Epithelial cell of proximal tubule (primary cell): ENCODE results near the gene UBA1. TPM values are rescaled to one million over a fixed set of nuclear protein-coding genes. Genes with fewer than 3 reads are reported as not detected.

ENCODE experiments used
- DNase-seq: peaks from one replicate; pipeline ENCODE4 v3.0.0-alpha.2; 2011; ENCODE audit warnings: low read depth
- H3K4me3 ChIP-seq: 2 replicates; pipeline ENCODE4 v1.5.1; 2011; ENCODE audit warnings: low read depth, mild to moderate bottlenecking, low read length
- total RNA-seq: library from RNA; depleted of rRNA; stranded (reverse); fragments of >200 nt; gene quantifications from 2 replicates; pipeline ENCODE4 v1.2.3, GENCODE V29; 2015
- TF ChIP-seq, protein P1 (sequence below): conservative IDR thresholded peaks from 2 replicates; pipeline ENCODE4 v1.5.1; 2012; ENCODE audit warnings: low read depth, mild to moderate bottlenecking, low read length

UBA1 gene
- total RNA-seq, 1 donor from 2014 or later, result 161 TPM

DNA sequence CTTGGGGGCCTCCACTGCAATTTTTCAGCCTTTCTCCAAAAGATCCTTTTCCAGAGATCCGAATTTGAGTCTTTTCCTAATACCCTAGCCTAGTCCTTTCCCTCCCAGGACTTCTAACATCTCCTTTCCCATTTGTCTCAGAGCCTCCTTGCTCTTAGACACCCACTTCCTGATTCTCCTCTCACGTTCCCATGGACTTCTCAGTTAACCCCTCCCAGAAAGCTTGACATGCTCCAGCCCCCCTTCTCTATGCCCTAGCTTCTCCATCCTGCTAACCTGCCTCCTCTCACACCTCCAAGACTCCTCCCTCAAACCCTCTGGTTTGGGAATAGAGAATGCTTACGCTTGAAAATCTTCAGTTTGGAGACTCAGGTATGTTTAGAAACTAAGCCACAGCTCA lies 2.5 kb downstream of the UBA1 start:
- peak overlapping the region; percentile 28 for H3K4me3 ChIP-seq
- TF ChIP-seq, protein P1, sequence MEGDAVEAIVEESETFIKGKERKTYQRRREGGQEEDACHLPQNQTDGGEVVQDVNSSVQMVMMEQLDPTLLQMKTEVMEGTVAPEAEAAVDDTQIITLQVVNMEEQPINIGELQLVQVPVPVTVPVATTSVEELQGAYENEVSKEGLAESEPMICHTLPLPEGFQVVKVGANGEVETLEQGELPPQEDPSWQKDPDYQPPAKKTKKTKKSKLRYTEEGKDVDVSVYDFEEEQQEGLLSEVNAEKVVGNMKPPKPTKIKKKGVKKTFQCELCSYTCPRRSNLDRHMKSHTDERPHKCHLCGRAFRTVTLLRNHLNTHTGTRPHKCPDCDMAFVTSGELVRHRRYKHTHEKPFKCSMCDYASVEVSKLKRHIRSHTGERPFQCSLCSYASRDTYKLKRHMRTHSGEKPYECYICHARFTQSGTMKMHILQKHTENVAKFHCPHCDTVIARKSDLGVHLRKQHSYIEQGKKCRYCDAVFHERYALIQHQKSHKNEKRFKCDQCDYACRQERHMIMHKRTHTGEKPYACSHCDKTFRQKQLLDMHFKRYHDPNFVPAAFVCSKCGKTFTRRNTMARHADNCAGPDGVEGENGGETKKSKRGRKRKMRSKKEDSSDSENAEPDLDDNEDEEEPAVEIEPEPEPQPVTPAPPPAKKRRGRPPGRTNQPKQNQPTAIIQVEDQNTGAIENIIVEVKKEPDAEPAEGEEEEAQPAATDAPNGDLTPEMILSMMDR, result no peak
- DNase-seq, result no peak

DNA sequence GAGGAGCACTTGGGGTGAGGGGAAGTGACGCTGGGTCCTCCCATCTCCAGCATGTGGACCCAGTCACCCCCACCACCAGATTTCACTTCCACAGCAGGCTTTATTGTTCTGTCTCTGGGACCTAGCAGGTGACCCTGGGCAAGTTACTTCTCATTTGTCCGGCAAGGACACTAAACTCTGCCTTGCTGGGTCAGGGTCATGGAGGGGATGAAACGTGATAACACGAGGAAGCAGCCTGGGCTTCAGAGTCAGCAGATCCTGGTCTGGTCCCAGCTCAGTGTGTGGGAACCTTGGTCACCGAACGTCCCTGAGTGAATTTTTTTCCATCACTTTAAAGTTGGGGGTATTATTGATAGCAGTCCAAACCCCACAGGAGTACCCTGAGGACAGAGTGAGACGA lies 3.9 kb downstream of the UBA1 start:
- no peak for DNase-seq

DNA sequence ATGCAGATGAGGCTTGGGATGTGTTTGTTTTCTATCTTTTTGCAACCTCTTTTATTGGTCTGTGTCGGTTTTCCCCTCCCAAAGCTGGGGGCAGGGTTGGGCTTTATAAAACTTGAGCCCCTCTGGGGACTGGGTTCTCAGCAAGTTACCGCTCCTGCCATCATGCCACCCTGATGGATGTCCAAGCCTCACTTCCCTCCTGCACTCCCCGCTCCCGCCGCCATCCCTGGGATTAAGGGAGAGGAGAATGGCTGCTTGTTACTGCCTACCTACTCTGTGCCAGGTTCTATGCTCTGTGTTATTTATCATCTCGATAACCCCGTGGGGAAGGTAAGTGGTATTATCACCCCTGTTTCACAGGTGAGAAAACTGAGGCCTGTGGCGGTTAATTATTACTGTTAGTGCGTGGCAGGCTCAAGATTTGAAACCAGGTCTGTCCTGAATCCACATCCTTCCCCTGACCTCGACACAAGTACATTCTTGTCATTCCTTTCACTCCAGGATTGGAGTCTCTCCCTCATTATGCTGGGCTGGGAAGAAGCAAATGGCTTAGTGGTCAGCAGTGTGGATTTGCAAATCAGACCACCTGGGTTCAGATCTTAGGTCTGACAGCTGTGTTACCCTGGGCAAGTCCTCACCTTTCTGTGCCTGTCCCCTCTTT lies 4.5 kb downstream of the UBA1 start:
- DNase-seq, result no peak
- TF ChIP-seq, protein P1, result no peak
- no peak overlapping the region for H3K4me3 ChIP-seq

More for the DNA sequence above, 3.9 kb downstream of the UBA1 start:
- TF ChIP-seq, protein P1, result no peak
- peak overlapping the region; percentile 8 for H3K4me3 ChIP-seq

DNA sequence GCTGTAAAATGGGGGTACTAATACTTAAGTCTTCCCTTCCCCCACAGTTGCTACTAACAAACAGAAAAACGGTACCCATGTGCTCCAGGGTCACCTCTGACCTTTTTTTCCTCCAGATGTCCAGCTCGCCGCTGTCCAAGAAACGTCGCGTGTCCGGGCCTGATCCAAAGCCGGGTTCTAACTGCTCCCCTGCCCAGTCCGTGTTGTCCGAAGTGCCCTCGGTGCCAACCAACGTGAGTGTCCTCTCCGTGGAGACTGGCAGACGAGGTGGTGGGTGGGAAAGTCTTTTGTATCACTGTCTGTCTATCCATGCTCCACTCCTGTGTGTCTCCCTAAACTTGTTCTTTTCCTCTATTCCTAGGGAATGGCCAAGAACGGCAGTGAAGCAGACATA lies 5.1 kb downstream of the UBA1 start:
- no peak for DNase-seq
- no peak overlapping the region for H3K4me3 ChIP-seq
- TF ChIP-seq, protein P1, result no peak

DNA sequence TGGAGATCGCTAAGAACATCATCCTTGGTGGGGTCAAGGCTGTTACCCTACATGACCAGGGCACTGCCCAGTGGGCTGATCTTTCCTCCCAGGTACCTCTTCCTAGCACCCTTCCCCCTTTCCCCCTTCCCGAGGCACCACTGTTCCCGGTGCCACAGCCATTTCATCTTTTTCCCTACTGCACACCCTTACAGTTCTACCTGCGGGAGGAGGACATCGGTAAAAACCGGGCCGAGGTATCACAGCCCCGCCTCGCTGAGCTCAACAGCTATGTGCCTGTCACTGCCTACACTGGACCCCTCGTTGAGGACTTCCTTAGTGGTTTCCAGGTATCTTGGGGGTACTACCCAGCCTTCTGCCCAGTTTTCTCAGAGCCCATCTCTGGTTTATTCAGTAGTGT lies 5.7 kb downstream of the UBA1 start:
- TF ChIP-seq, protein P1, result no peak

DNA sequence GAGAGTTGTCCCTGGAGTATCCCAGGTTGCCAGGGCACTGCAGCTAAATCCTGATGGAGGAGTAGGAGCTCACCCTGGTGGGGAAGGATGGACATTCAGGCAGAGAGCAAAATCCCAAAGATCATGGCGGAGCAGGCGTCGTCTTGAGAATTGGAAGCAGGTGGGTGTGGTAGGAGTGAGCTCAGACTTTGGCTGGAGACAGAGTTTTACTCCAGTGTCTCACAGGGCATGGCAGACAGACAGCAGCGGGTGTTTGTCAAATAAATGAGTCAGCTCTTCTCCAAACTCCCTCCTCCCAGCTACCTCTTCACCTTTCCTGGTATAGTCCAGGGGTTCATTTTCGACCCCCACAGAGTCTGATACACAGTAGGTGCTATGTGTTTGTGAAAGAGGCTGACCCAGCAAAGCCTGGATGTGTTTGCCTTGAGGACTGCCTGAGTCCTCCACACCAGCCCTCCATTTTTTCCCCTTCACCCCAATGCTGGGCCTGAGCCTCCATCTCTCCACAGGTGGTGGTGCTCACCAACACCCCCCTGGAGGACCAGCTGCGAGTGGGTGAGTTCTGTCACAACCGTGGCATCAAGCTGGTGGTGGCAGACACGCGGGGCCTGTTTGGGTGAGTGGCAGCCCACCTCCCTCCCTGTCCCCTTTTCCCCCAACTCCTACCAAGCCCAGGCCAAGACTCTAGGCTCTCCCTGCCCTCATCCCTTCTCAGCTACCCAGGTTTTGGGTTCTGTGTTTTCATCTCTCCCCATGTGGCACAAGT lies 6.9 kb downstream of the UBA1 start:
- TF ChIP-seq, protein P1, result peak; percentile 18
- no peak overlapping the region for H3K4me3 ChIP-seq
- DNase-seq, result no peak

More for the DNA sequence above, 5.7 kb downstream of the UBA1 start:
- no peak overlapping the region for H3K4me3 ChIP-seq
- no peak for DNase-seq
